HG02943 (cell line): ENCODE data around the gene RFTN1.
"Not testable (repeated sequence)": the region's sequence is repeated elsewhere in the genome, so short reads cannot be mapped to it uniquely, and the experiment has no call there.

Experiments
- ATAC-seq: cut with Tn5 transposase; IDR thresholded peaks from one replicate; pipeline ENCODE4 v1.9.1; 2021; ENCODE audit warnings: mild to moderate bottlenecking, low read depth, moderate library complexity; ENCODE audit not compliant: unreplicated experiment

Gene RFTN1

GRCh38 chr3:16315623-16316022, 197.9 kb downstream of the RFTN1 start:
- no peak for ATAC-seq

- no peak for ATAC-seq
These were observed 199.4 kb downstream of the RFTN1 start for GRCh38 chr3:16313886-16314645.

GRCh38 chr3:16311960-16312451, 201.5 kb downstream of the RFTN1 start:
- ATAC-seq = peak; percentile 65

- ATAC-seq = not testable (repeated sequence)
These were observed 203.0 kb downstream of the RFTN1 start for GRCh38 chr3:16310486-16310885.

- ATAC-seq = peak; percentile 72
These were observed 203.9 kb downstream of the RFTN1 start for GRCh38 chr3:16309558-16309957.

GRCh38 chr3:16308727-16309126, 204.8 kb downstream of the RFTN1 start:
- ATAC-seq = no peak

GRCh38 chr3:16307832-16308531, 205.5 kb downstream of the RFTN1 start:
- ATAC-seq = no peak

GRCh38 chr3:16305111-16305541, 208.4 kb downstream of the RFTN1 start:
- ATAC-seq = no peak

GRCh38 chr3:16304061-16305010, 209.2 kb downstream of the RFTN1 start:
- ATAC-seq = no peak

GRCh38 chr3:16303037-16303575, 210.4 kb downstream of the RFTN1 start:
- no peak for ATAC-seq

GRCh38 chr3:16302082-16302631, 211.3 kb downstream of the RFTN1 start:
- no peak for ATAC-seq

- ATAC-seq = no peak
These were observed 212.0 kb downstream of the RFTN1 start for GRCh38 chr3:16301507-16301906.

- peak; percentile 64 for ATAC-seq
These were observed 212.6 kb downstream of the RFTN1 start for GRCh38 chr3:16300881-16301359.

GRCh38 chr3:16300307-16300706, 213.2 kb downstream of the RFTN1 start:
- ATAC-seq = no peak

- ATAC-seq = no peak
These were observed 213.8 kb downstream of the RFTN1 start for GRCh38 chr3:16299746-16300145.

- no peak for ATAC-seq
These were observed 214.6 kb downstream of the RFTN1 start for GRCh38 chr3:16298891-16299290.

GRCh38 chr3:16297997-16298885, 215.3 kb downstream of the RFTN1 start:
- ATAC-seq = no peak

- ATAC-seq = no peak
These were observed 218.1 kb downstream of the RFTN1 start for GRCh38 chr3:16295298-16295890.

- ATAC-seq = no peak
These were observed 218.7 kb downstream of the RFTN1 start for GRCh38 chr3:16294844-16295243.
